Femur (tissue), 1 donor: Measurements from ENCODE around the gene FLCN.

Experiments
- DNase-seq: peaks from one replicate; pipeline ENCODE4 v3.0.0-alpha.2; 2017

FLCN gene

GRCh38 chr17:17182598-17183136 is 54.3 kb downstream of the FLCN start:
- no peak for DNase-seq

DNA sequence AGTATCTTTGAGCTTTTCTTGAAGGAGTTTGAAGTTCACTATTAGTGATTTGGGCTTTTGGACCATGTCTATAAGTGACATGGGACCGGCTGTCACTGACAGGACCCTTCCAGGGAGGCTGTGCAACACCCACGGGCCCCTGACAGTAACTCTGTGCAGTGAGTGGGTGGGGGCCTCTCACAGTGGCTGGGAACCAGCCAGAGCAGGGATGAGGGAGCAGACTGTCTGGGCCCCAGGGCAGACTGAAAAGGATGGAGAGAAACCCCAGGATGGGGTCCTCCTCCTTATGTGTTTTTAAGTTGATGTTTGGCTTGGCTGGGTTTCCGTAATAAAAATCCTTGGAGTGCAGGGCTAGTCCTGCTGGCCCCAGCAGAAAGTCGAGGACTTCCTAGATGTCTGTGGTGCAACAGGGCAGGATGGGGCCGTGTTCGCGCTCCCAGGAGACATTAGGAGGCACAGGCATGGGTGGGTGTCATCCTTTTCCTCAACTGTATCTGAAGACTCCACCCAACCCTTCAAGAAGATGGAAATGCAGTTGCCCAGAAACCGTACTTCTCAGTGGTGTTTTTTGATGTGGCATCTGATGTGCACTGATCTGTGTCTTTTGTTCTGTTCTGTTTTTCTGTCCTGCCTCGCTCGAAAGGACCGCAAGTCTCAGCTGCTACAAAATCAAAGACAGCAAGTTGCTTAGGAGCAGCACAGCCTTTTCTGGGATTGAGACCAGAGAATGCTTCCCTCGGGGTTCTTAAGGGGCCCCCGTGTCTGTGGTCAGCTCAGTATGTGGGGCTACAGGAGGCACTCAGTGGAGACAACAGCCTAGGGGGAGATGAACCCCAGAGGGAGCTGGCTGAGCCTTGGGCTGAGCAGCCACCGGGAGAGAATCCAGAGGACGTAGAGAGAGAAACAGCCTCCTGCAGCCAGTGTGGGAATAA is 55.0 kb downstream of the FLCN start:
- DNase-seq: no peak

DNA sequence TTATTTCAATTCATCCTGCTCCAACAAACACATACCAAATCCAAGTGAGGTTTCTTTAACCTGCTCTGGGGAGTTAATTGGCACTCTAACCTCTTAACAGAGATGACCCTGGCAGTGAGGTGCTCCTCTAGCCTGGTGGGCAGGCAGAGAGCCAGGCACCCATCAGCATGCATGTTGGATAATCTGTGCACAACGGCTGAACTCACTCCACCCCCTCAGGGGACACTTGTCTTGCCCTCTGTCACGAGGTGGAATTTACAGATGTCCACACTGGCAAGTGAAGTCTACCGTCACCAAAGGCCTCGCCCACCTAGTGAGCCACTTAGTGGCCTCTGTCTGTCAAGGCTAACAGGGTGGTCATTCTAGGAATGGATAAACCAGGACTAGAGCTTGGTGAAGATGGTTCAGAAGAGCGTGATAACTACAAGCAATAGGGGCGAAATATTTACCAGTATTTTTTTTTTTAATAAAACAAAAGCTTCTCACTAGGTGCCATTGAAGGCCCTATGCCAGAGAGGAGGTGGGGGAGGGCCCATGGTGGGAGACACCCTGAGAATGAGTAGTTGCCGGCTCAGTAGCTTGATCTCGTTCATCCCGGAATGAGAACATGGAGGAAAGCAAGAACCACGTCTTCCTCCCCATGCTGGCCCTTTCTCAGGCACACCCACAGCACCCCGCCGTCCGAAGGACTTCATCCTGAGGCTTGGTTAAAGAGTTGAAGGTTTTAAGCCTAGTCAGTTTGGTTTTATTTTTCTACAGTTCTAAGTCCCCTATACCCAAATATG is 56.0 kb downstream of the FLCN start:
- DNase-seq: no peak

DNA sequence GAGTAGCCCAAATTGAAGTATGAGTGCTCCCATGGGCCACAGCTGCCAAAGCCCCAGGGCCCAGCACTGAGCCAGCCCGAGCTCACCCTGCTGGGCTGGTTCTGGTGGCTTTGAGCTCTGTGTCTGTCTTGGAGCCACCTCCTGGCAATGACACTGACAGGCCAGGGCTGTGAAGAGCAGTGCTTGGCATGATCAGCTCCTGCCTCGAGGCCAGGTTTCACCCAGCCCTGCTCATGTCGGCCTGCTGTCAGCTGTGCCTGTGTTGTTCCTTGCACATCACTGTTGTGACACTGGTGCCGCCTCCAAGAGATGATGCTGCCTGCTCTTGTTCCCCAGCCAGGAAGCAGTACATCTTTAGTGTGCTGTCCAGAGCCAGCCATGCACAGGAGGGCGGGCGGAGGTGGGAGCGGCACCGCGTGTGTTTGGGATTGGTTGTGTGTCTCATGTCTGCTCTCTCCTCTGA is 56.8 kb downstream of the FLCN start:
- no peak for DNase-seq

DNA sequence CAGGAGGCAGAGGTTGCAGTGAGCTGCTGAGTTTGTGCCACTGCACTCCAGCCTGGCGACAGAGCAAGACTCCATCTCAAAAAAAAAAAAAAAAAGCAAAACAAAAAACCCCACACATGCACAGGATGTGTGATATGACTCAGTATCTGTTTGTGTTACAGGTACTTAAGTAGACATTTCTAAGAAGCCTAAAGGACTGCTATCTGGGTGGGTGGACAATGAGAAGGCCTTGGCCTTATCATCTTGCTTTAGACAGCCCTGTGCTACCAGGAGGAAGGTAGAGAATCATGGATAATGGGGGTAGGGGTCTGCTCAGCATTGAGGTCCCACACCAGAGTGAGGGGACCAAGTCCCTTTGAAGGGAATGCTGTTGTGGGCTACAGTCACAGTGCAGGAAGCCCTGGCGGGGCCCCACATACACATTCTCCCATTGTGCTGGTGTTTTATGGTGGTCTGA is 57.6 kb downstream of the FLCN start:
- no peak for DNase-seq

DNA sequence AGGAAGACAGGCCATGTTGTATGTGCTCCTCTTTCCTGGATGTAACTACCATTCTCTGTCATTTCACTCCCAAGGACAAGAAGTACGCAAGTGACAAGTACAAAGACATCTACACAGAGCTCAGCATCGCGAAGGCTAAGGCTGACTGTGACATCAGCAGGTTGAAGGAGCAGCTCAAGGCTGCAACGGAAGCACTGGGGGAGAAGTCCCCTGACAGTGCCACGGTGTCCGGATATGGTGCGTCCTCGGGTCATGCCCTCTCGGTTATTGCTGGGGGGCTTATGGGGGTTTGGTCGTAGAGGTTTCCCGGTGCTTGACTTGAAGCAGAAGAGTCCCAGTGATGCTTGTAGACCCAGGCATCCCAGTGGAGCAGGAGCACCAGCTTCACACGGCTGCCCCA is 59.8 kb downstream of the FLCN start:
- no peak for DNase-seq

DNA sequence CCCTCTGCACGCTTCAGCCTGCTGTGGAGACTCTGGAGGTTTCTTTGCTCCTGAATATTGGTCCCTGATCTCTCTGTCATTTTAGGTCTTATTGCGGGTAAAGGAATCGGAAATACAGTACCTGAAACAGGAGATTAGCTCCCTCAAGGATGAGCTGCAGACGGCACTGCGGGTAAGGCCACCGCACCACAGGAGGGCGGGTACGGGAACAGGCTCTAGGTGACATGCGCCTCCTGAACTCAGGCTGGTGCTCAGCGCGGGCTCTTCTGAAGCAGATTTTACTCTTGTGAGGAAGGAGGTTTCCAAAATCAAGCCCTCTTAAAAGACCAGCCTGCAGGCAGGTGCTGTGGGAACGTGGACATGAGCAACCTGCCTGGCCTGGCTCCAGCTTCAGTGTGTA is 60.6 kb downstream of the FLCN start:
- DNase-seq: no peak

GRCh38 chr17:17175917-17176316 is 61.1 kb downstream of the FLCN start:
- DNase-seq: no peak

DNA sequence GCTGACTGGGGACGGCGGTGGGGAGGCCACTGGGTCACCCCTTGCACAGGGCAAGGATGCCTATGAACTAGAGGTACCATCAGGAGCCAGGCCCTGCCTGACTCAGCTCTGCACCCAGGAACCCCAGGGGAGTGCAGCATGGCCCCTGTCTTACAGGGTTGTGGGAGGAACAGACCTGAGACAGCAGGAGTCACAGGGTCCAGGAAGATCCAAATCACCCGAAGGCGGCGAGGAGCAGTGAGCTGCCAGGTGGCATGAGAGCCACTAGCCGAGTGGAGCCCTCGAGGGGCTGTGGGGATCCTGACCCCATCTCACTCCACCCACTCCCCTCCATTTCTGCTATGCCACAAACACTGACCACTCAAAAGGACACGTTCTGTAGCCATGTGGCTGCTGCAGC is 61.6 kb downstream of the FLCN start:
- DNase-seq: no peak

- no peak for DNase-seq
Observed at GRCh38 chr17:17173921-17174320, 63.0 kb downstream of the FLCN start.

DNA sequence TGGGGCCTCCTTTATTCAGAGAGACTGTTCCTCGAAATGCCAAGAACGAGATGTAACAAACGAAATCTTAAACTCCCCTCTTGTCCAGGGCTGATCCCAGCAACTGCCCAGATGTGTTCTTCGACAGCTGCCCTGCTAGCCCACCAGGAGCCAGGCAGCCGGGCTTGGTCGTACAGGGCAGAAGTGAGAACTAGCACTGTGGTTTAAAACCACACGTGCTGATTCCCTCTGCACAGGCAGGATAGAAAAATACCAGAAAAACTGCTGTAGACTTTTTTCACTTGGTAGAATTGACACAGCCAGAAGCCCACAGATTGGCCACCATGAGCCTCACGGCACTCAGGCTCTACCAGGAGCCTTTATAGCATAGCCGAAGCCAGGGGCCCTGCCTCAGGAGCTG is 64.0 kb downstream of the FLCN start:
- no peak for DNase-seq

DNA sequence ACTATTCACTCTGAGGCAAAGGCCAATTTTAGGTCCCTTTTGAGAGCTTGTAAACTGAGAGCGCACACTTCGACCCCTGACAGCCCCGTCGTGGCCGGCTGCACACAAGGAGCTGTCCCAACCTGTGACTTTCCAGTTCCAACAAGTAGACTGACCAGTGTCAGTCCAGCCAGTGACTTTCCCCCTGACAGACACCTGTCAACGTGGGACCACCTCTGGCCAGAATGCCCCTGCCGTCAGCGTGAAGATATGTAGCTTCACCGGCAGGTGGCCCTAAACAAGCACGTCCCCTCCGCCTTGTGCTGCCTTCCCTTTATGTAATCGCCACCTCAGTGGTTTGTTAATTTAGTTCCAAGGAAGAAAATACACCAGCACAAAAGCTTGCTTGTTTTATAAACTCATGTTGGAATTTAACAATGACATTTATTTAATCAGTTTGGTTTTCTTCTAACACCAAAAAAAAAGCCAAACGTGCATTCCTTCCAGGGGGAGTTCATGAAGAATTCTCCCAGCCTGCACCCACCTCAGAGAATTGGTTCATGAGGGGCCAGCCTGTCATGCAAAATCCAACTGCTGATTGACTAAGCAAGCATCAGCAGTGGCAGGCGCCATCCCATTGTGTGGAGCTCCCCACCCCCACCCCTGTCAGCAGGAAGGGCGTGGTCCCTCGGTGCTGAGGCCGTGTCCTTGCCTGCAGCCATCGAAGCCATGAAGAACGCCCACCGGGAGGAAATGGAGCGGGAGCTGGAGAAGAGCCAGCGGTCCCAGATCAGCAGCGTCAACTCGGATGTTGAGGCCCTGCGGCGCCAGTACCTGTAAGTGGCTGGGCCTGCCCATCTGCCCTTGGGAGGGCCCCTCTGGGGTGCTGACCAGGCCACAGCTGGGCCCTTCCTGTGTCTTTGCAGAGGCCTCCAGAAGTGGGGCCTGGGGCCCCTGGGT is 64.7 kb downstream of the FLCN start:
- peak; percentile 43 for DNase-seq

- DNase-seq: no peak
Observed at GRCh38 chr17:17171186-17171585, 65.8 kb downstream of the FLCN start.

GRCh38 chr17:17170346-17170985 is 66.5 kb downstream of the FLCN start:
- no peak for DNase-seq

GRCh38 chr17:17169396-17169795 is 67.6 kb downstream of the FLCN start:
- DNase-seq: no peak

- no peak for DNase-seq
Observed at GRCh38 chr17:17168401-17168800, 68.6 kb downstream of the FLCN start.

GRCh38 chr17:17167986-17168385 is 69.0 kb downstream of the FLCN start:
- DNase-seq: no peak

DNA sequence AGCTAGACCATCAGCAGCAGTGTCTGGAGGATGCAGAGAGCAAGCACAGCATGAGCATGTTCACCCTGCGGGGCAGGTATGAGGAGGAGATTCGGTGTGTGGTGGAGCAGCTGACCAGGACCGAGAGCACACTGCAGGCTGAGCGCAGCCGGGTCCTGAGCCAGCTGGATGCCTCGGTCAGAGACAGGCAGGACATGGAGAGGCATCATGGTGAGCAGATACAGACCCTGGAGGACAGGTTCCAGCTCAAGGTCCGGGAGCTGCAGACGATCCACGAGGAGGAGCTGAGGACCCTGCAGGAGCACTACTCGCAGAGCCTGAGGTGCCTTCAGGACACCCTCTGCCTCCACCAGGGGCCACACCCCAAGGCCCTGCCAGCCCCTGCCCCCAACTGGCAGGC is 69.6 kb downstream of the FLCN start:
- no peak for DNase-seq

DNA sequence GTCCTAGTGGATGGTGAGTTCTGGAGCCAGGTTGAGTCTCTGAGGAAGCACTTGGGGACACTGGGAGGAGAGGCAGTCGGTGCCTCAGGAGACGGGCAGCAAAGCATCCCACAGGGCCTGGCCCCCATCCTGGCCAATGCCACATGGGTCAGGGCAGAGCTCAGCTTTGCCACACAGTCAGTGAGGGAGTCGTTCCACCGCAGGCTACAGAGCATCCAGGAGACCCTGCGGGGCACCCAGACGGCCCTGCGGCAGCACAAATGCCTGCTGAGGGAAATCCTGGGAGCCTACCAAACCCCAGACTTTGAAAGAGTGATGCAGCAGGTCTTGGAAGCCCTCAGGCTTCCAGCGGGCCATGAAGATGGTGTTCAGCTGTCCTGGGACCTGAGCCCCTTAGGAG is 70.5 kb downstream of the FLCN start:
- no peak for DNase-seq

- DNase-seq: no peak
Observed at GRCh38 chr17:17165666-17166308, 71.2 kb downstream of the FLCN start.

- DNase-seq: no peak
Observed at GRCh38 chr17:17164676-17165075, 72.3 kb downstream of the FLCN start.
